Natural killer cell (primary cell): ENCODE data around the gene DMRTA1. TPM values are rescaled to one million over a fixed set of nuclear protein-coding genes. Genes with fewer than 3 reads are reported as not detected.
A peak's percentile ranks its signal among the peaks of the same experiment; 100 is the strongest.

Experiments
- ATAC-seq, 3 donors: fragments of 150-1000 bp in 2 of 3; fragments of 200-7000 bp in 1 of 3; cut with Tn5 transposase; 1 replicate in 1 of 3; 2 replicates in 2 of 3; pipeline ENCODE4 v1.10.0; 2021; ENCODE audit warnings: mild to moderate bottlenecking in 2 of 3, moderate library complexity in 2 of 3
- DNase-seq, 2 donors: peaks; one replicate each; pipeline versions ENCODE4 v3.0.0 to v3.0.0-alpha.2; 2013 to 2021; ENCODE audit warnings: mixed read lengths in 1 of 2
- H3K27ac ChIP-seq: one replicate; pipeline ENCODE4 v1.5.1; 2013; ENCODE audit warnings: mild to moderate bottlenecking, low read length
- H3K27me3 ChIP-seq: one replicate; pipeline ENCODE4 v1.6.1; 2013; ENCODE audit warnings: low read length; ENCODE audit not compliant: control insufficient read depth, insufficient read depth
- H3K36me3 ChIP-seq: one replicate; pipeline ENCODE4 v1.6.1; 2013; ENCODE audit warnings: low read length; ENCODE audit not compliant: control insufficient read depth, insufficient read depth
- H3K4me1 ChIP-seq: one replicate; pipeline ENCODE4 v1.6.1; 2013; ENCODE audit warnings: low read length; ENCODE audit not compliant: control insufficient read depth, insufficient read depth
- H3K4me3 ChIP-seq: one replicate; pipeline ENCODE4 v1.5.1; 2013; ENCODE audit warnings: low read length
- H3K9me3 ChIP-seq: one replicate; pipeline ENCODE4 v1.6.1; 2013; ENCODE audit warnings: low read length; ENCODE audit not compliant: control insufficient read depth, insufficient read depth
- H3K27ac Mint-ChIP-seq, 2 donors: one replicate each; pipeline ENCODE4 v1.8.0; 2022; ENCODE audit warnings: mild to moderate bottlenecking in 2 of 2, mixed read lengths in 2 of 2, moderate library complexity in 1 of 2
- H3K27me3 Mint-ChIP-seq, 2 donors: one replicate each; pipeline ENCODE4 v1.8.0; 2022; ENCODE audit warnings: low read depth in 2 of 2, mixed read lengths in 2 of 2
- H3K36me3 Mint-ChIP-seq: one replicate; pipeline ENCODE4 v1.8.0; 2022; ENCODE audit warnings: mixed read lengths
- H3K4me1 Mint-ChIP-seq, 2 donors: one replicate each; pipeline ENCODE4 v1.8.0; 2022; ENCODE audit warnings: mixed read lengths in 2 of 2
- H3K4me3 Mint-ChIP-seq: one replicate; pipeline ENCODE4 v1.8.0; 2022; ENCODE audit warnings: mild to moderate bottlenecking, moderate library complexity, mixed read lengths
- H3K9me3 Mint-ChIP-seq, 2 donors: one replicate each; pipeline ENCODE4 v1.8.0; 2022; ENCODE audit warnings: mixed read lengths in 2 of 2
- CTCF ChIP-seq: fragments of 200-600 bp; IDR thresholded peaks from one replicate; pipeline ENCODE4 v1.8.0; 2022; ENCODE audit warnings: antibody characterized with exemption
- WGBS: methylation state at CpG from one replicate; pipeline ENCODE4 v1.1.7; 2013; ENCODE audit warnings: missing lambda C conversion rate; ENCODE audit not compliant: insufficient coverage; 5-methylcytosine and 5-hydroxymethylcytosine counted together
- intact Hi-C: fragments of 100-400 bp; cut with micrococcal nuclease; formaldehyde crosslinking; loops from one replicate; pipeline ENCODE4 v1.14.2; 2022
- total RNA-seq, 4 donors: library from RNA; stranded (reverse); fragments of 120-200 nt in 1 of 4; gene quantifications; one replicate each; pipeline versions ENCODE4 v1.2.3 to v1.2.4, GENCODE V29; 2013 to 2022

DMRTA1 gene
- total RNA-seq, 3 donors from 2014 or later (not counting 1 experiment from before 2014, with no cell fraction given): not detected

GRCh38 chr9:22447618-22448305 lies 1.1 kb downstream of the DMRTA1 start:
- H3K4me1 ChIP-seq: peaks cover 6% of the 10 kb centered on the region
- ATAC-seq: no peak
- no peak overlapping the region for H3K27ac Mint-ChIP-seq
- DNase-seq: no peak
- no peaks in the 10 kb centered on the region for H3K9me3 Mint-ChIP-seq
- H3K36me3 ChIP-seq: no peaks in the 10 kb centered on the region
- H3K4me1 Mint-ChIP-seq: no peaks in the 10 kb centered on the region
- H3K9me3 ChIP-seq: no peaks in the 10 kb centered on the region
- no peaks in the 10 kb centered on the region for H3K36me3 Mint-ChIP-seq
- TF ChIP-seq CTCF: no peak
- H3K27me3 Mint-ChIP-seq: peaks cover 17 to 36% of the 10 kb centered on the region in 2 donors
- WGBS: 18% methylated on average over 17 of the region's 17 CpGs
- peaks cover 25% of the 10 kb centered on the region for H3K27me3 ChIP-seq
- intact Hi-C loops: no loop called here
- no peak overlapping the region for H3K27ac ChIP-seq
- no peak overlapping the region for H3K4me3 Mint-ChIP-seq
- no peak overlapping the region for H3K4me3 ChIP-seq

- Mint-ChIP-seq H3K4me3 (no peak overlapping the region), H3K36me3 (no peaks in the 10 kb centered on the region), H3K9me3 (no peaks in the 10 kb centered on the region), H3K4me1 (no peaks in the 10 kb centered on the region), H3K27me3 (peaks cover 15 to 36% of the 10 kb centered on the region in 2 donors), H3K27ac (no peak overlapping the region)
- Histone ChIP-seq H3K27ac (no peak overlapping the region), H3K27me3 (peaks cover 20% of the 10 kb centered on the region), H3K36me3 (no peaks in the 10 kb centered on the region), H3K4me1 (peaks cover 6% of the 10 kb centered on the region), H3K9me3 (no peaks in the 10 kb centered on the region), H3K4me3 (no peak overlapping the region)
- no peak for DNase-seq
- intact Hi-C loops: no loop called here
- no peak for TF ChIP-seq CTCF
- ATAC-seq: no peak
These were observed 3.1 kb downstream of the DMRTA1 start for GRCh38 chr9:22449719-22450118.

GRCh38 chr9:22452415-22453010 lies 5.9 kb downstream of the DMRTA1 start:
- Histone ChIP-seq H3K4me3 (no peak overlapping the region), H3K27ac (no peak overlapping the region), H3K9me3 (no peaks in the 10 kb centered on the region), H3K4me1 (no peaks in the 10 kb centered on the region), H3K36me3 (no peaks in the 10 kb centered on the region), H3K27me3 (peaks cover 6% of the 10 kb centered on the region)
- Mint-ChIP-seq H3K9me3 (no peaks in the 10 kb centered on the region), H3K36me3 (no peaks in the 10 kb centered on the region), H3K27me3 (peaks cover 4 to 20% of the 10 kb centered on the region in 2 donors), H3K4me1 (no peaks in the 10 kb centered on the region), H3K4me3 (no peak overlapping the region), H3K27ac (no peak overlapping the region)
- DNase-seq (peak in 1 of 2 donors; percentile 62), ATAC-seq (peak; percentile 37 to 50 (median 49))
- intact Hi-C loops: loop anchor here (1.0 kb wide), 1 partner anchor 639 kb away; no protein-coding TSS in a partner anchor
- 0% methylated on average over 2 of the region's 4 CpGs for WGBS
- TF ChIP-seq CTCF: peak; percentile 58
